Forelimb muscle (tissue), 1 donor: ENCODE results near the gene TMEM45B. TPM values are rescaled to one million over a fixed set of nuclear protein-coding genes. Genes with fewer than 3 reads are reported as not detected.
"Not testable (repeated sequence)": the region's sequence is repeated elsewhere in the genome, so short reads cannot be mapped to it uniquely, and the experiment has no call there.

Experiments
- DNase-seq: peaks from one replicate; pipeline ENCODE4 v3.0.0-alpha.2; 2013; ENCODE audit warnings: low read depth
- polyA plus RNA-seq: library from polyadenylated mRNA; unstranded; fragments of 120-200 nt; gene quantifications from one replicate; pipeline ENCODE4 v1.2.1, GENCODE V29; 2013; ENCODE audit not compliant: insufficient read length

Gene TMEM45B
- polyA plus RNA-seq, result 0.48 TPM

GRCh38 chr11:129815596-129816461 lies at the start of gene TMEM45B:
TMEM45B (plus strand) TSS chr11:129815848; CDS start chr11:129852483, 36,635 bp downstream.
- DNase-seq, result no peak

- DNase-seq, result no peak
Observed at GRCh38 chr11:129766898-129767604, 48.6 kb upstream of the TMEM45B start.

DNA sequence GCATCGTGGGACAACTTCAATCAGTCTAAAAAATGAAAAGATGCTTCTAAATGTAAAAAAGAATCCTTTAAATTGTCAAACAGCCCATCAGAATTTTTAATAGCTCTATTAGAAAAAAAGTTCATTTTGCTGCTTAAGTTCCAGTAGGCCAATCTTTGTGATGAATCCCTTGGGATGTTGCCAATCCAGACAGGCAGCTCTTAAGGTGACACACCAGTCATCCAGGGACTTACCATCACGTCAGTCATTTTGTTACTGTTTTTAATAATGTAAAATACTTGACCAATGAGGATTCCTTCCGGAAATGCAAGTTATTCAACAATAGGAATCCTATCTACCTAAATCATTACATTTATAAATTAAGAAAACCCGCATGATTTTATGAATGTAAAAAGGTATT lies 47.8 kb upstream of the TMEM45B start:
- DNase-seq, result no peak

DNA sequence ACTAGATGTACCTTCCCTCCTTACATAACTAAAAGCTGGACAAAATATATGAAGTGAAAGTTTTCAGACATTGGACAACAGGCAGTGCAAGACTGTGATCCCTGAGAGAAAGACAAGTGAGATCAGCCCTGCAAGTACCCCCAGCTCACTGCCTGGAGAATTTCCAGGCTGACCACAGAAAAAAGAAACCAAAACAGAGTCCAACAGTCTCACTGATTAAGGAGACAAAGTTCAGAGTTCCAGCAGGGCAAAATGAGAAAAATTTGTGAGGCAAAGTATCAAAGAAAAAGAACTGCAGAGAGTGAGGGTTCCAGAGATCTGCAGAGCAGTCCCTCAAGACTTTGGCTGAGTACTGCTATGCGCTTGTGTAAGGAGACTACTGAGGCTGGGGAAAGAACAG lies 47.3 kb upstream of the TMEM45B start:
- no peak for DNase-seq

GRCh38 chr11:129769059-129769458 lies 46.6 kb upstream of the TMEM45B start:
- DNase-seq, result no peak

DNA sequence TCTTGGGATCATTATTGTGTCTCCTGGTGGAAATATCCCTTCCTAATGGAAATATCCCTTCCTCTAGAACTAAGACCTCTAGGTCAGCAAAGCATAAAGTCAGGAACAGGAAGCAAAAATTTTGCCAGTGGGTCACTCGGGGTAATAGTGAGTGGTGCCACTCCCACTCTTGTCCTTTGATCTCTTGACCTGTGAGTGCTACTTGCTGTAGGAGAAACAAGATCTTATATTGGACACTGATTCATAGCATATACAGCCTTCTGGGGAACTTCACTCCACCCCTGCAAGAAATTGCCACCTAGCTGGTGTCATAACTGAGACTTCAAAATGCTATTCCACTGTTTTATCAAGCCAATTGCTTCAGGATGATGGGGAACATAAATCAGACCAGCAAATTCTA lies 44.7 kb upstream of the TMEM45B start:
- DNase-seq, result no peak

- not testable (repeated sequence) for DNase-seq
Observed at GRCh38 chr11:129771456-129771855, 44.2 kb upstream of the TMEM45B start.

DNA sequence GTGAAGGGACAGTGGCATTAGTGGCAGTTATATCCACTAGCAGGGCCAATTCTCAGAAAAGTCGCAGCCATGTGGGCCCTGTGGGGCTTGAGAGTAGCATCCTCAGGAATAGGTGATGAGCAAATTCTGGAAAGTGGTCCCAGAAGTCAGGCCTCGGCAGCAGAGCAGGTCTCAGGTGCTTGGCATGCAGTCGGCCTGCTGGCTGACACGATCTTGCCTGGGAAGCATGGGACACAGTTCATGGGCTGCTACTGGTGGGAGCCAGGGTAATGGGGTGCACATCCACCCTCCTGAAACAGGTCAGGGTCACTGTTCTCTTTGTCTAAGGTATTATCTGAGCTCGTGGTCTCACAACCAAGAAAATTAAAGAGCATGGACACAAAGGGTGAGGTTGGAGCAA lies 36.8 kb upstream of the TMEM45B start:
- DNase-seq, result no peak

GRCh38 chr11:129779342-129779741 lies 36.3 kb upstream of the TMEM45B start:
- no peak for DNase-seq

GRCh38 chr11:129785383-129786111 lies 30.1 kb upstream of the TMEM45B start:
- DNase-seq, result no peak

GRCh38 chr11:129786112-129786416 lies 29.6 kb upstream of the TMEM45B start:
- not testable (repeated sequence) for DNase-seq

GRCh38 chr11:129787532-129788155 lies 28.0 kb upstream of the TMEM45B start:
- DNase-seq, result no peak

GRCh38 chr11:129788278-129788677 lies 27.4 kb upstream of the TMEM45B start:
- no peak for DNase-seq

GRCh38 chr11:129790106-129790505 lies 25.5 kb upstream of the TMEM45B start:
- DNase-seq, result no peak

DNA sequence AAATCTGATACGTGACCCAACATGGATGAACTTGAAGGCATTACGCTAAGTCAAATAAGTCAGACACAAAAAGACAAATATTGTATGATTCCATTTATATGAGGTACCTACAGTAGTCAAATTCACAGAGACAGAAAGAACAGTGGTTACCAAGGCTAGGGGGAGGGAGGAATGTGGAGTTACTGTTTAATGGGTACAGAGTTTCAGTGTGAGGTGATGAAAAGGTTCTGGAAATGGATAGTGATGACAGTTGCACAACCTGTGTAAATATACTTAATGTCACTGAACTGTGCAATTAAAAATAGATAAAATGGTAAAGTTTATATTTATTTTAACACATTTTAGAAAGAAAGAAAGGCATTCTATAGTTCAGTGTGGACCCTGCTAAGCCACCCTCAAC lies 24.1 kb upstream of the TMEM45B start:
- DNase-seq, result no peak

DNA sequence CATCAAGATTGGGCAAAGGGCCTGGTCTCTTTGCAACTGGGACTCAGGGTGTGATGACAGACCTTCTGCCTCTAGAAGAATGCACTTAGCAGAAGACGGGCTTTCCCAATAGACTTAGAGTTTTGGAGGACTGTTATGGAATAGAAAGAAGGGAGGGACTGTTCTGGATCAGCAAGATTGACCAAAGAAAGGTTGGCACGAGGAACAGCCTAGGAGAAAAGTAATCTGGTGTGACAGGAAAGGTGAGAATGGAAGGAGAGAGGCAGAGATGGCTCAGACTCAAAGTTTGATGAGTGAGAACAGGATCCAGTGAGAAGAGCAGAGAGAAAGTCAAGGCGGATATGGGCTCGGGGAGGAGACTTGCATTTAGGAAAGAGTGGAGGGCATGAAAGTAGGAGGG lies 23.0 kb upstream of the TMEM45B start:
- DNase-seq, result no peak

- DNase-seq, result no peak
Observed at GRCh38 chr11:129795089-129795488, 20.6 kb upstream of the TMEM45B start.

GRCh38 chr11:129798212-129798611 lies 17.4 kb upstream of the TMEM45B start:
- no peak for DNase-seq

- not testable (repeated sequence) for DNase-seq
Observed at GRCh38 chr11:129800162-129800561, 15.5 kb upstream of the TMEM45B start.

DNA sequence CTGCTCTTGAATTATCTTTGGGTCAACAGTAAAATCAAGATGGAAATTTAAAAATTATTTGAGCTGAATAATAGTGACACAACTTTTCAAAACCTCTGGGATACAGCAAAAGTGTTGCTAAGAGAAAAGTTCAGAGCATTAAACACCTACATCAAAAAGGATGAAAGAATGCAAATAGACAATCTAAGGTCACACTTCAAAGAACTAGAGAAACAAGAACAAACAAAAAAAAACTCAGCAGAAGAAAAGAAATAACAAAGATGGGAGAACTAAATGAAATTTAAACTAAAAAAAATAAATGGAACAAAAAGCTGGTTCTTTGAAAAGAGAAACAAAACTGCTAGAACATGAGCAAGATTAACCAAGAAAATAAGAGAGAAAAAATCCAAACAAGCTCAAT lies 15.0 kb upstream of the TMEM45B start:
- no peak for DNase-seq

- DNase-seq, result no peak
Observed at GRCh38 chr11:129803533-129803932, 12.1 kb upstream of the TMEM45B start.

DNA sequence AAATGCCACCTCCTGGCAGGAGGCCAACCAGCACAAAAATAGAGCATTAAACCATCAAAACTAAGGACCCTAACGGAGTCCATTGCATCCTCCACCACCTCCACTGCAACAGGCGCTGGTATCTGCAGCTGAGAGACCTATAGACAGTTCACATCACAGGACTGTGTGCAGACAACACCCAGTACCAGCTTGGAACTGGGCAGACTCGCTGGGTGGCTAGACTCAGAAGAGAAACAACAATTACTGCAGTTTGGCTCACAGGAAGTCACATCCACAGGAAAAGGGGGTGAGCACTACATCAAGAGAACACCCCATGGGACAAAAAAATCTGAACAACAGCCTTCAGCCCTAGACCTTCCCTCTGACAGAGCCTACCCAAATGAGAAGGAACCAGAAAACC lies 11.6 kb upstream of the TMEM45B start:
- no peak for DNase-seq
